H1 (cell line): ENCODE data around the gene BCL2.

Experiments used
- CHD1 ChIP-seq: IDR thresholded peaks from 2 replicates; pipeline ENCODE4 v1.6.1; 2012; ENCODE audit warnings: low read depth, low read length, improper control_type of control experiment
- EP300 ChIP-seq, 2 experiments: IDR thresholded peaks; 1 replicate in 1 of 2; 2 replicates in 1 of 2; pipeline ENCODE4 v1.6.1; 2011 to 2012; ENCODE audit warnings: low read depth in 2 of 2, low read length in 2 of 2, mild to moderate bottlenecking in 2 of 2, borderline replicate concordance in 1 of 2, inconsistent platforms in 1 of 2, moderate library complexity in 1 of 2
- FOSL1 ChIP-seq: IDR thresholded peaks from 2 replicates; pipeline ENCODE4 v1.6.1; 2011; ENCODE audit warnings: mild to moderate bottlenecking, low read depth, low read length, moderate library complexity; ENCODE audit not compliant: insufficient read depth
- JUND ChIP-seq: IDR thresholded peaks from 2 replicates; pipeline ENCODE4 v1.6.1; 2011; ENCODE audit warnings: mild to moderate bottlenecking, improper control_type of control experiment, low read length
- MAFK ChIP-seq: IDR thresholded peaks from 2 replicates; pipeline ENCODE4 v1.6.1; 2012; ENCODE audit warnings: low read depth, mild to moderate bottlenecking, improper control_type of control experiment, low read length
- POLR2A ChIP-seq, 2 experiments: IDR thresholded peaks; 1 replicate in 1 of 2; 2 replicates in 1 of 2; pipeline ENCODE4 v1.6.1; 2011; ENCODE audit warnings: low read depth in 2 of 2, low read length in 2 of 2, mild to moderate bottlenecking in 2 of 2; ENCODE audit errors: control extremely low read depth in 1 of 2
- SIRT6 ChIP-seq: IDR thresholded peaks from one replicate; pipeline ENCODE4 v1.7.1; 2012; ENCODE audit warnings: low read length, inconsistent platforms
- SIX5 ChIP-seq: IDR thresholded peaks from 2 replicates; pipeline ENCODE4 v1.6.1; 2011; ENCODE audit warnings: mild to moderate bottlenecking, low read depth, low read length
- SP1 ChIP-seq: IDR thresholded peaks from 2 replicates; pipeline ENCODE4 v1.6.1; 2011; ENCODE audit warnings: low read depth, low read length
- TBP ChIP-seq: IDR thresholded peaks from 2 replicates; pipeline ENCODE4 v1.6.1; 2011; ENCODE audit warnings: low read depth, low read length, improper control_type of control experiment
- TCF12 ChIP-seq: IDR thresholded peaks from 2 replicates; pipeline ENCODE4 v1.6.1; 2011; ENCODE audit warnings: low read depth, mild to moderate bottlenecking, low read length
- TEAD4 ChIP-seq: IDR thresholded peaks from 2 replicates; pipeline ENCODE4 v1.6.1; 2012; ENCODE audit warnings: low read depth, low read length, inconsistent platforms, mixed read lengths
- TF ChIP-seq, protein P1 (sequence below), 3 experiments: IDR thresholded peaks; 1 replicate in 2 of 3; 2 replicates in 1 of 3; pipeline versions ENCODE4 v1.5.1 to v1.6.1; 2011; ENCODE audit warnings: low read length in 3 of 3, mild to moderate bottlenecking in 3 of 3, inconsistent platforms in 2 of 3, low read depth in 1 of 3, moderate library complexity in 1 of 3; ENCODE audit not compliant: insufficient read depth in 1 of 3; ENCODE audit errors: control extremely low read depth in 1 of 3

DNA sequence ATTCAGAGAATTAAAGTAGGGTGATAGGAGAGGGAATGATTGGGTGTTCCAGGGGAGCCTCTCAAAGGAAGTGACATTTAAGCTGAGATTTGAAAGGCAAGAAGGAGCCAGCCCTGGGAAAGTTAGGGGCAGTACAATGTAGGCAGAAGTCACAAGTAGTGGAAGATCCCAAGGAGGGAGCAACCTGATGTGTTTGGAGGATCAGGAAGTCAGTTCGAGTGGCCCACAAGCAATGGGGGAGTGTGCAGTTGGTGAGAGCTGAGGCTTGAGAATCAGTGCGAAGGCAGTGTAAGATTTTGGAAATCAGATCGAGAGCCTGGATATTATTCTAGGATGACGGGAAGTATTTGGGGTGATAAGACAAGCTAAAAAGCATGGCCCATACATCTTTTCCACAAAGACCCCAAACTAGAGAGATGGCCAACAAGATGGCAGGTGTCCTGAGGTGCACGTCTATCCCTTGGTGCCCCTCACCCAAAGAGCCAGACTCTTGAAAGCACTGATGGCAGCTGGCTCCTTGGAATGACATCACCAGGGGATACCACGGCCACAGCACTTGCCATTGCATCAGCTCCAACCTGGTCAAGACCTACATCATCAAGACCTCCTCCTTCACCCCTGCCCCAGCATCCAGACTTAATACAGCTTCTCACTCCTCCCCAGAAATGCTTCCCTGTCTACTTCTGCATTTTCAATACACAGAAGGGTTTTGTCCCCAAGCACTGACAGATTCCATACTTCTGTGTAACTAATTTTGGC, 127.3 kb downstream of the BCL2 start:
- TF ChIP-seq JUND (no peak), SIX5 (no peak), EP300 (IDR thresholded peaks at IDR 0.05; ENCODE audit: borderline replicate concordance in 1 of 2, low read depth in 2 of 2, low read length in 2 of 2) (no peak), FOSL1 (no peak), TCF12 (no peak), POLR2A (IDR thresholded peaks at IDR 0.05; ENCODE audit: control extremely low read depth in 1 of 2, low read depth in 2 of 2, low read length in 2 of 2) (no peak), SIRT6 (no peak), SP1 (no peak), CHD1 (no peak), TEAD4 (no peak), MAFK (no peak), TBP (no peak)
- TF ChIP-seq, protein P1, sequence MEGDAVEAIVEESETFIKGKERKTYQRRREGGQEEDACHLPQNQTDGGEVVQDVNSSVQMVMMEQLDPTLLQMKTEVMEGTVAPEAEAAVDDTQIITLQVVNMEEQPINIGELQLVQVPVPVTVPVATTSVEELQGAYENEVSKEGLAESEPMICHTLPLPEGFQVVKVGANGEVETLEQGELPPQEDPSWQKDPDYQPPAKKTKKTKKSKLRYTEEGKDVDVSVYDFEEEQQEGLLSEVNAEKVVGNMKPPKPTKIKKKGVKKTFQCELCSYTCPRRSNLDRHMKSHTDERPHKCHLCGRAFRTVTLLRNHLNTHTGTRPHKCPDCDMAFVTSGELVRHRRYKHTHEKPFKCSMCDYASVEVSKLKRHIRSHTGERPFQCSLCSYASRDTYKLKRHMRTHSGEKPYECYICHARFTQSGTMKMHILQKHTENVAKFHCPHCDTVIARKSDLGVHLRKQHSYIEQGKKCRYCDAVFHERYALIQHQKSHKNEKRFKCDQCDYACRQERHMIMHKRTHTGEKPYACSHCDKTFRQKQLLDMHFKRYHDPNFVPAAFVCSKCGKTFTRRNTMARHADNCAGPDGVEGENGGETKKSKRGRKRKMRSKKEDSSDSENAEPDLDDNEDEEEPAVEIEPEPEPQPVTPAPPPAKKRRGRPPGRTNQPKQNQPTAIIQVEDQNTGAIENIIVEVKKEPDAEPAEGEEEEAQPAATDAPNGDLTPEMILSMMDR (IDR thresholded peaks at IDR 0.05; ENCODE audit: control extremely low read depth in 1 of 3, insufficient read depth in 1 of 3, low read depth in 1 of 3, low read length in 3 of 3) = no peak
